ENCODE data around the gene DHX9. TPM values are rescaled to one million over a fixed set of nuclear protein-coding genes. Genes with fewer than 3 reads are reported as not detected.

DHX9 gene
- polyA plus RNA-seq, 1 donor (not counting 4 experiments of a cell fraction or from before 2014, with no cell fraction given) = 199 TPM

DNA sequence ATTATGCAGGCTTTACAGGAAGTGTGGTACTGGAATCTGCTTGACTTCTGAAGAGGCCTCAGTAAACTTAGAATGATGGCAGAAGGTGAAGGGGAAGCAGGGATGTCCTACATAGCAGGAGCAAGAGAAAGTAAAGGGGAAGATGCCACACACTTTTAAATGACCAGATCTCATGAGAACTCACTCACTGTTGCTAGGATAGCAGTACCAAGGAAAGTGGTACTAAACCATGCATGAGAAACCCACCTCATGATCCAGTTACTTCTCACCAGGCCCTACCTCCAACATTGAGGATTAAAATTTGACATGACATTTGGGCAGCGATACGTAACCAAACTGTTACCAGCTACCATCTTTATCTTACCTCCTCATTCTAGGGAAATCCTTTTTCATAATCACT is 9.6 kb downstream of the DHX9 start:
- peaks cover 34% of the 10 kb centered on the region for H4K20me1 ChIP-seq (ENCODE audit: control insufficient read depth, extremely low read depth, insufficient read depth, low read length)

DNA sequence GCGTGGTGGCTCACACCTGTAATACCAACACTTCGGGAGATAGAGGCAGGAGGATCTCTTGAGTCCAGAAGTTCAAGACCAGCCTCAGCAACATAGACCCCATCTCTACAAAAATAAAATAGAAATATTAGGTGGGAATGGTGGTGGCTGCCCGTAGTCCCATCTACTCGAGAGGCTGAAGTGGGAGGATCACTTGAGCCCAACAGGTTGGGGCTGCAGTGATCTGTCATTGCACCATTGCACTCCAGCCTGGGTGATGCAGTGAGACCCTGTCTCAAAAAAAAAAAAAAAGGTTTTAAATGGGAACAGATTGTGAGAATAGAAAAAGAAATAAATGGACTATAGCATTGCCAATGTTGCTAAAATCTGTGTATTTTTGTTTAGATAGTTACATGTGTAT is 11.2 kb downstream of the DHX9 start:
- H3K27ac ChIP-seq (ENCODE audit: control insufficient read depth, insufficient read depth, low read length) = no peak overlapping the region
- dilution Hi-C loops (cut with MboI; ENCODE audit: extremely low pct_ligation_motif_present, low sequenced_read_pairs) = no loop called here
- H3K27me3 ChIP-seq (ENCODE audit: control insufficient read depth, extremely low read depth, insufficient read depth, low read length) = no peaks in the 10 kb centered on the region
- H3K9me3 ChIP-seq (ENCODE audit: control insufficient read depth, low read depth, low read length) = no peaks in the 10 kb centered on the region
- H3K9ac ChIP-seq (ENCODE audit: control insufficient read depth, extremely low read depth, insufficient read depth, low read length) = no peak overlapping the region
- TF ChIP-seq EZH2 (IDR thresholded peaks at IDR 0.05; ENCODE audit: low read length) = no peak
- TF ChIP-seq, protein P1, sequence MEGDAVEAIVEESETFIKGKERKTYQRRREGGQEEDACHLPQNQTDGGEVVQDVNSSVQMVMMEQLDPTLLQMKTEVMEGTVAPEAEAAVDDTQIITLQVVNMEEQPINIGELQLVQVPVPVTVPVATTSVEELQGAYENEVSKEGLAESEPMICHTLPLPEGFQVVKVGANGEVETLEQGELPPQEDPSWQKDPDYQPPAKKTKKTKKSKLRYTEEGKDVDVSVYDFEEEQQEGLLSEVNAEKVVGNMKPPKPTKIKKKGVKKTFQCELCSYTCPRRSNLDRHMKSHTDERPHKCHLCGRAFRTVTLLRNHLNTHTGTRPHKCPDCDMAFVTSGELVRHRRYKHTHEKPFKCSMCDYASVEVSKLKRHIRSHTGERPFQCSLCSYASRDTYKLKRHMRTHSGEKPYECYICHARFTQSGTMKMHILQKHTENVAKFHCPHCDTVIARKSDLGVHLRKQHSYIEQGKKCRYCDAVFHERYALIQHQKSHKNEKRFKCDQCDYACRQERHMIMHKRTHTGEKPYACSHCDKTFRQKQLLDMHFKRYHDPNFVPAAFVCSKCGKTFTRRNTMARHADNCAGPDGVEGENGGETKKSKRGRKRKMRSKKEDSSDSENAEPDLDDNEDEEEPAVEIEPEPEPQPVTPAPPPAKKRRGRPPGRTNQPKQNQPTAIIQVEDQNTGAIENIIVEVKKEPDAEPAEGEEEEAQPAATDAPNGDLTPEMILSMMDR (optimal IDR thresholded peaks at IDR 0.05 in 1 of 3, IDR thresholded peaks at IDR 0.05 in 1 of 3, conservative IDR thresholded peaks at IDR 0.05 in 1 of 3; ENCODE audit: extremely low read depth in 1 of 3, insufficient read depth in 2 of 3, low read length in 3 of 3) = no peak
- no peaks in the 10 kb centered on the region for H3K4me1 ChIP-seq (ENCODE audit: control insufficient read depth, extremely low read depth, insufficient read depth, low read length)
- H4K20me1 ChIP-seq (ENCODE audit: control insufficient read depth, extremely low read depth, insufficient read depth, low read length) = peaks cover 30% of the 10 kb centered on the region
- H3K9me1 ChIP-seq (ENCODE audit: control insufficient read depth, extremely low read depth, insufficient read depth, low read length) = no peaks in the 10 kb centered on the region
- H3K4me2 ChIP-seq (ENCODE audit: control insufficient read depth, extremely low read depth, insufficient read depth, low read depth, low read length) = no peak overlapping the region
- peaks cover 33 to 80% of the 10 kb centered on the region in 2 experiments for H3K36me3 ChIP-seq (ENCODE audit: control insufficient read depth in 2 of 2, extremely low read depth in 1 of 2, insufficient read depth in 2 of 2, low read length in 2 of 2)
- no peak for FAIRE-seq
- H3K4me3 ChIP-seq (ENCODE audit: control insufficient read depth in 2 of 3, extremely low read depth in 1 of 3, insufficient read depth in 2 of 3, low read depth in 1 of 3, low read length in 3 of 3) = no peak overlapping the region
- DNase-seq (ENCODE audit: low read depth, low spot score) = no peak
- peaks cover 89% of the 10 kb centered on the region for H3K79me2 ChIP-seq (ENCODE audit: control insufficient read depth, insufficient read depth, low read length)
- no peak overlapping the region for H2AFZ ChIP-seq (ENCODE audit: control insufficient read depth, low read length)

More for the DNA sequence above, 9.6 kb downstream of the DHX9 start:
- H3K4me3 ChIP-seq (ENCODE audit: control insufficient read depth in 2 of 3, extremely low read depth in 1 of 3, insufficient read depth in 2 of 3, low read depth in 1 of 3, low read length in 3 of 3) = no peak overlapping the region
- no peak overlapping the region for H3K27ac ChIP-seq (ENCODE audit: control insufficient read depth, insufficient read depth, low read length)
- H3K9me1 ChIP-seq (ENCODE audit: control insufficient read depth, extremely low read depth, insufficient read depth, low read length) = no peaks in the 10 kb centered on the region
- dilution Hi-C loops (cut with MboI; ENCODE audit: extremely low pct_ligation_motif_present, low sequenced_read_pairs) = no loop called here
- FAIRE-seq = no peak
- peaks cover 92% of the 10 kb centered on the region for H3K79me2 ChIP-seq (ENCODE audit: control insufficient read depth, insufficient read depth, low read length)
- TF ChIP-seq EZH2 (IDR thresholded peaks at IDR 0.05; ENCODE audit: low read length) = no peak
- TF ChIP-seq, protein P1 (optimal IDR thresholded peaks at IDR 0.05 in 1 of 3, IDR thresholded peaks at IDR 0.05 in 1 of 3, conservative IDR thresholded peaks at IDR 0.05 in 1 of 3; ENCODE audit: extremely low read depth in 1 of 3, insufficient read depth in 2 of 3, low read length in 3 of 3) = no peak
- H3K36me3 ChIP-seq (ENCODE audit: control insufficient read depth in 2 of 2, extremely low read depth in 1 of 2, insufficient read depth in 2 of 2, low read length in 2 of 2) = peaks cover 32 to 73% of the 10 kb centered on the region in 2 experiments
- no peak overlapping the region for H3K4me2 ChIP-seq (ENCODE audit: control insufficient read depth, extremely low read depth, insufficient read depth, low read depth, low read length)
- no peaks in the 10 kb centered on the region for H3K27me3 ChIP-seq (ENCODE audit: control insufficient read depth, extremely low read depth, insufficient read depth, low read length)
- no peak overlapping the region for H3K9ac ChIP-seq (ENCODE audit: control insufficient read depth, extremely low read depth, insufficient read depth, low read length)
- no peak for DNase-seq (ENCODE audit: low read depth, low spot score)
- no peak overlapping the region for H2AFZ ChIP-seq (ENCODE audit: control insufficient read depth, low read length)
- H3K9me3 ChIP-seq (ENCODE audit: control insufficient read depth, low read depth, low read length) = no peaks in the 10 kb centered on the region
- no peaks in the 10 kb centered on the region for H3K4me1 ChIP-seq (ENCODE audit: control insufficient read depth, extremely low read depth, insufficient read depth, low read length)
